Subcutaneous adipose tissue (tissue), 4 donors: Measurements from ENCODE around the gene CDC42EP5. TPM values are rescaled to one million over a fixed set of nuclear protein-coding genes. Genes with fewer than 3 reads are reported as not detected.

ENCODE experiments used
- CTCF ChIP-seq: fragments of 450-650 bp; IDR thresholded peaks from one replicate; pipeline ENCODE4 v1.5.1; 2016; ENCODE audit warnings: low read depth, mild to moderate bottlenecking, control low read depth, antibody characterized with exemption, moderate library complexity
- total RNA-seq, 4 donors: library from RNA; depleted of rRNA; stranded (reverse); fragments of >200 nt; gene quantifications; one replicate each; pipeline ENCODE4 v1.1.0, GENCODE V29; 2016

Gene CDC42EP5
- total RNA-seq, 4 donors from 2014 or later: 0.98 to 11.6 (median 9.8) TPM

GRCh38 chr19:54506079-54506478, 33.0 kb upstream of the CDC42EP5 start:
- no peak for TF ChIP-seq CTCF

- no peak for TF ChIP-seq CTCF
Measured at GRCh38 chr19:54502518-54503048, 29.5 kb upstream of the CDC42EP5 start, which contains the start of gene LAIR2. Gene LAIR2 (plus strand): TSS chr19:54502831. CDS start chr19:54502919, 88 bp downstream.

GRCh38 chr19:54493967-54494585, 21.0 kb upstream of the CDC42EP5 start:
- TF ChIP-seq CTCF: no peak

- no peak for TF ChIP-seq CTCF
Measured at GRCh38 chr19:54492568-54492967, 19.5 kb upstream of the CDC42EP5 start.

GRCh38 chr19:54489766-54490165, 16.7 kb upstream of the CDC42EP5 start:
- TF ChIP-seq CTCF: no peak

GRCh38 chr19:54489341-54489740, 16.2 kb upstream of the CDC42EP5 start:
- no peak for TF ChIP-seq CTCF

GRCh38 chr19:54485851-54486250, 12.8 kb upstream of the CDC42EP5 start:
- no peak for TF ChIP-seq CTCF
